Endothelial cell of umbilical vein (primary cell): ENCODE data around the gene NGLY1.

ENCODE experiments used
- FOS ChIP-seq: IDR thresholded peaks from 2 replicates; pipeline ENCODE4 v1.6.1; 2011; ENCODE audit warnings: mild to moderate bottlenecking, low read length, moderate library complexity, borderline replicate concordance; ENCODE audit not compliant: insufficient read depth
- JUN ChIP-seq: IDR thresholded peaks from 2 replicates; pipeline ENCODE4 v1.6.1; 2011; ENCODE audit warnings: borderline replicate concordance, low read depth; ENCODE audit not compliant: insufficient read length, insufficient read depth
- TF ChIP-seq, protein P1 (sequence below), 2 donors: IDR thresholded peaks; 1 replicate in 1 of 2; 2 replicates in 1 of 2; pipeline ENCODE4 v1.5.1; 2011; ENCODE audit warnings: low read length in 2 of 2, mild to moderate bottlenecking in 2 of 2, moderate library complexity in 2 of 2, control low read depth in 1 of 2, inconsistent platforms in 1 of 2, low read depth in 1 of 2; ENCODE audit not compliant: insufficient read depth in 1 of 2; ENCODE audit errors: extremely low read depth in 1 of 2

DNA sequence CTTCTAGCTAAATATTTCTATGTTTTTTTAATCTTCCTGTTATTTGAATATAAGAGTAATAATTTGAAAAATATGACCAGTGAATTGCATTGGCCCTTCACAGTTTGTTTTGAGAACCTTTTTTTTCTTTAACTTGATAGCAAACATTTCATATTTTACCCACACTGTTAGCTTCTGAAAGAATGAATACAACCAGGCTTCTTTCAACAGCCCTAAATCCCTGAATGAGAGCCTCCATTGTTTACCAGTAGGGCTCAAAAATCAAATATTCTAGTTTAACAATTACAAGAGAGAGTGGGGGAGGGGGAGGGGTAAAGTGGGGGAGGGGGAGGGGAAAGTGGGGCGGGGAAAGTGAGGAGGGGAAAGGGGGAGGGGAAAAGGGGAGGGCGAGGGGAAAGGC is 104.1 kb downstream of the NGLY1 start:
- TF ChIP-seq JUN, result no peak
- TF ChIP-seq, protein P1, sequence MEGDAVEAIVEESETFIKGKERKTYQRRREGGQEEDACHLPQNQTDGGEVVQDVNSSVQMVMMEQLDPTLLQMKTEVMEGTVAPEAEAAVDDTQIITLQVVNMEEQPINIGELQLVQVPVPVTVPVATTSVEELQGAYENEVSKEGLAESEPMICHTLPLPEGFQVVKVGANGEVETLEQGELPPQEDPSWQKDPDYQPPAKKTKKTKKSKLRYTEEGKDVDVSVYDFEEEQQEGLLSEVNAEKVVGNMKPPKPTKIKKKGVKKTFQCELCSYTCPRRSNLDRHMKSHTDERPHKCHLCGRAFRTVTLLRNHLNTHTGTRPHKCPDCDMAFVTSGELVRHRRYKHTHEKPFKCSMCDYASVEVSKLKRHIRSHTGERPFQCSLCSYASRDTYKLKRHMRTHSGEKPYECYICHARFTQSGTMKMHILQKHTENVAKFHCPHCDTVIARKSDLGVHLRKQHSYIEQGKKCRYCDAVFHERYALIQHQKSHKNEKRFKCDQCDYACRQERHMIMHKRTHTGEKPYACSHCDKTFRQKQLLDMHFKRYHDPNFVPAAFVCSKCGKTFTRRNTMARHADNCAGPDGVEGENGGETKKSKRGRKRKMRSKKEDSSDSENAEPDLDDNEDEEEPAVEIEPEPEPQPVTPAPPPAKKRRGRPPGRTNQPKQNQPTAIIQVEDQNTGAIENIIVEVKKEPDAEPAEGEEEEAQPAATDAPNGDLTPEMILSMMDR (IDR thresholded peaks at IDR 0.05; ENCODE audit: extremely low read depth in 1 of 2, insufficient read depth in 1 of 2, low read depth in 1 of 2, low read length in 2 of 2), result no peak
- TF ChIP-seq FOS, result no peak
